Mesenchymal stem cell (in vitro differentiated cells and primary cell): Measurements from ENCODE around the gene OPN5.

Experiments used
- DNase-seq: peaks from one replicate; pipeline ENCODE4 v3.0.0-alpha.2; 2013
- H2AFZ ChIP-seq: one replicate; pipeline ENCODE4 v1.6.1; 2013; ENCODE audit warnings: low read depth, mild to moderate bottlenecking, control low read depth, inconsistent platforms, low read length, moderate library complexity
- H2AK5ac ChIP-seq: 2 replicates; pipeline ENCODE4 v1.6.1; 2013; ENCODE audit warnings: low read length, moderate library complexity, mild to moderate bottlenecking, inconsistent platforms; ENCODE audit not compliant: severe bottlenecking
- H2BK120ac ChIP-seq: one replicate; pipeline ENCODE4 v1.6.1; 2013; ENCODE audit warnings: low read depth, mild to moderate bottlenecking, inconsistent platforms, low read length, moderate library complexity
- H2BK12ac ChIP-seq, 2 experiments: one replicate each; pipeline ENCODE4 v1.6.1; 2013; ENCODE audit warnings: inconsistent platforms in 2 of 2, low read length in 2 of 2, mild to moderate bottlenecking in 2 of 2, moderate library complexity in 2 of 2, control low read depth in 1 of 2
- H2BK15ac ChIP-seq: one replicate; pipeline ENCODE4 v1.6.1; 2013; ENCODE audit warnings: mild to moderate bottlenecking, low read depth, inconsistent platforms; ENCODE audit not compliant: poor library complexity, severe bottlenecking
- H2BK5ac ChIP-seq: 2 replicates; pipeline ENCODE4 v1.6.1; 2013; ENCODE audit warnings: low read depth, mild to moderate bottlenecking, low read length, control low read depth, inconsistent platforms; ENCODE audit not compliant: poor library complexity, severe bottlenecking
- H3K14ac ChIP-seq, 2 experiments: one replicate each; pipeline ENCODE4 v1.6.1; 2013; ENCODE audit warnings: inconsistent platforms in 2 of 2, low read length in 2 of 2, control low read depth in 1 of 2, mild to moderate bottlenecking in 1 of 2, moderate library complexity in 1 of 2
- H3K18ac ChIP-seq, 2 experiments: one replicate each; pipeline ENCODE4 v1.6.1; 2013; ENCODE audit warnings: inconsistent platforms in 2 of 2, low read length in 2 of 2, control low read depth in 1 of 2, low read depth in 1 of 2, mild to moderate bottlenecking in 1 of 2
- H3K23ac ChIP-seq, 2 experiments: one replicate each; pipeline ENCODE4 v1.6.1; 2013; ENCODE audit warnings: inconsistent platforms in 2 of 2, low read length in 2 of 2, mild to moderate bottlenecking in 2 of 2, moderate library complexity in 2 of 2, control low read depth in 1 of 2
- H3K27ac ChIP-seq: 2 replicates; pipeline ENCODE4 v1.5.1; 2013; ENCODE audit warnings: mild to moderate bottlenecking, moderate library complexity, low read length, control low read depth, inconsistent platforms; ENCODE audit not compliant: poor library complexity, severe bottlenecking
- H3K27me3 ChIP-seq, 2 experiments: 2 replicates each; pipeline versions ENCODE4 v1.6.1 to v1.7.0; 2013; ENCODE audit warnings: low read length in 2 of 2, mild to moderate bottlenecking in 2 of 2, moderate library complexity in 2 of 2, control low read depth in 1 of 2, inconsistent platforms in 1 of 2; ENCODE audit not compliant: control insufficient read depth in 1 of 2, insufficient read depth in 1 of 2
- H3K36me3 ChIP-seq, 2 experiments: 2 replicates each; pipeline versions ENCODE4 v1.6.1 to v1.7.0; 2013; ENCODE audit warnings: low read length in 2 of 2, control low read depth in 1 of 2, inconsistent platforms in 1 of 2, low read depth in 1 of 2, mild to moderate bottlenecking in 1 of 2; ENCODE audit not compliant: insufficient read depth in 2 of 2, control insufficient read depth in 1 of 2
- H3K4ac ChIP-seq, 2 experiments: one replicate each; pipeline ENCODE4 v1.6.1; 2013; ENCODE audit warnings: inconsistent platforms in 2 of 2, low read length in 2 of 2, mild to moderate bottlenecking in 2 of 2, moderate library complexity in 2 of 2, control low read depth in 1 of 2, low read depth in 1 of 2
- H3K4me1 ChIP-seq: 2 replicates; pipeline ENCODE4 v1.6.1; 2013; ENCODE audit warnings: low read depth, low read length, control low read depth; ENCODE audit not compliant: control insufficient read depth, insufficient read depth
- H3K4me2 ChIP-seq: 2 replicates; pipeline ENCODE4 v1.6.1; 2013; ENCODE audit warnings: low read length, mild to moderate bottlenecking, inconsistent platforms; ENCODE audit not compliant: poor library complexity, severe bottlenecking
- H3K4me3 ChIP-seq, 2 experiments: 2 replicates each; pipeline versions ENCODE4 v1.5.1 to v1.7.0; 2013; ENCODE audit warnings: low read length in 2 of 2, mild to moderate bottlenecking in 2 of 2, control low read depth in 1 of 2, low read depth in 1 of 2; ENCODE audit not compliant: insufficient read depth in 1 of 2
- H3K79me1 ChIP-seq: replicated peaks from 2 replicates; pipeline ENCODE4 v1.6.1; 2013; ENCODE audit warnings: mild to moderate bottlenecking, control low read depth, low read length, inconsistent platforms; ENCODE audit not compliant: poor library complexity, severe bottlenecking
- H3K9ac ChIP-seq: 2 replicates; pipeline ENCODE4 v1.7.0; 2013; ENCODE audit warnings: mild to moderate bottlenecking, low read length, moderate library complexity
- H3K9me3 ChIP-seq: 2 replicates; pipeline ENCODE4 v1.7.0; 2013; ENCODE audit warnings: mild to moderate bottlenecking, low read length; ENCODE audit not compliant: control insufficient read depth
- H4K8ac ChIP-seq: one replicate; pipeline ENCODE4 v1.6.1; 2013; ENCODE audit warnings: inconsistent platforms, mild to moderate bottlenecking, low read length, moderate library complexity
- H4K91ac ChIP-seq: one replicate; pipeline ENCODE4 v1.6.1; 2013; ENCODE audit warnings: mild to moderate bottlenecking, low read length, inconsistent platforms
- WGBS: methylation state at CpG from one replicate; pipeline ENCODE4 v1.1.7; 2013; ENCODE audit warnings: mixed read lengths; 5-methylcytosine and 5-hydroxymethylcytosine counted together

OPN5 gene

DNA sequence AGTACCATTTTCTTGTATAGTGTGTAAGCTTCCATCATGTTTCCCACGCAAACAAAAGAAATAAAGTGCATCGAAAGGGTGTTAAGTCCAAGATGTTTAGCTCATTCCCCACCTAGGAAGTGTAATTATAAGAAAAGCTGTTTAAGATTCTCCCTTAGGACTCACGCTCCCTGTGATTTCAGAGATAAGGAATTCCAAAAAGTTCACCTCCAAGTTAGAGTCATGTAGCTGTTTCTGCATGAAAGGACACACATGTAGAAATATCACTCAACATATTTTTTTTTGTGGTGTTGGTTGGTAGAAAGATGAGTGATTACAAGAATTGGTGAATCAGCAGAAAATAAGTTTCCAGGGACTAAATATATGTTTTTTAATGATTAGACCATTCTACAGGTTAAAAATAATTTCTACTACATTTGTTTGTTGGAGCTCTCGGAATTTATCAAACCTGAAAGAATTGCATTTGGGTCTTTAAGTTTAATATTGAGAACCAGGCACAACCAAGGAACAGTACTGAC, 10.4 kb downstream of the OPN5 start:
- no peak overlapping the region for H2BK5ac ChIP-seq
- H3K4ac ChIP-seq = no peak overlapping the region
- H4K8ac ChIP-seq = no peak overlapping the region
- H2AK5ac ChIP-seq = no peak overlapping the region
- H3K27ac ChIP-seq = no peak overlapping the region
- no peak overlapping the region for H2BK15ac ChIP-seq
- no peak overlapping the region for H2BK120ac ChIP-seq
- H4K91ac ChIP-seq = no peak overlapping the region
- 89% methylated on average over 4 of the region's 4 CpGs for WGBS
- no peaks in the 10 kb centered on the region for H3K9me3 ChIP-seq
- no peak overlapping the region for H2BK12ac ChIP-seq
- H3K79me1 ChIP-seq = no peaks in the 10 kb centered on the region
- H3K23ac ChIP-seq = no peak overlapping the region
- H3K4me3 ChIP-seq = no peak overlapping the region
- peaks cover 3% of the 10 kb centered on the region for H3K4me1 ChIP-seq
- peaks cover 0 to 9% of the 10 kb centered on the region in 2 experiments for H3K27me3 ChIP-seq
- H2AFZ ChIP-seq = no peak overlapping the region
- no peak overlapping the region for H3K18ac ChIP-seq
- no peak overlapping the region for H3K14ac ChIP-seq
- H3K36me3 ChIP-seq = no peaks in the 10 kb centered on the region
- no peak overlapping the region for H3K4me2 ChIP-seq
- no peak for DNase-seq
- no peak overlapping the region for H3K9ac ChIP-seq

DNA sequence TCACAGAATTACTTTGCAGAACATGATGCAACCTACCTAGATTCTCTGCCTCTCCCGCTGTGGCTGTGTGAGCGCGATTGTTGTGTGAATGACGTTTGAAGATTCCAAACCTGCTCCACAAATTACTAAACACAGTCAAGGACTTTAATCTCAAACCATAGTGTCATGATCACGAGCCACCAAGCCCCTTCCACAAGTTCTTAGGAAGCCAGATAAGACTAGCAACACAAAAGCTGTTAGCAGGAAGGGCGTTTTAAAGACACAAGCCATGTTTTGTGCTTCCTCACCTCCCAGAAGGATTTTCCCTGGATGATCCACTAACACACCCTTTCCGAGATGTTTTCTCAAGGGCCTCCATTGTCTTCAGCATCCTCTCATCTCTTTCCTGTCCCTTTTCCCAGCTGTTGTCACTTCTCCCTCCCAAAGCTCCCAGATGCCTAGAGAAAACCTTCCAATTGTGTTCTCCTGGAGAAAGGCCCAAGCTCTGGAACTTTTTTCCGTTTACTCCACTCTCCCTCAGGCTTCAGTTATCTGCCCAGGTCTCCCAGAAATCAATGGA, 12.8 kb downstream of the OPN5 start:
- no peak overlapping the region for H4K8ac ChIP-seq
- H3K9ac ChIP-seq = no peak overlapping the region
- H3K79me1 ChIP-seq = no peaks in the 10 kb centered on the region
- no peak overlapping the region for H2BK12ac ChIP-seq
- H3K4me3 ChIP-seq = no peak overlapping the region
- H4K91ac ChIP-seq = no peak overlapping the region
- H3K4me2 ChIP-seq = no peak overlapping the region
- H3K14ac ChIP-seq = no peak overlapping the region
- H3K4me1 ChIP-seq = peaks cover 2% of the 10 kb centered on the region
- H2AFZ ChIP-seq = no peak overlapping the region
- H3K36me3 ChIP-seq = no peaks in the 10 kb centered on the region
- no peaks in the 10 kb centered on the region for H3K9me3 ChIP-seq
- 84% methylated on average over 7 of the region's 8 CpGs for WGBS
- no peak overlapping the region for H2BK120ac ChIP-seq
- no peak overlapping the region for H2BK15ac ChIP-seq
- H3K27me3 ChIP-seq = peaks cover 0 to under 1% of the 10 kb centered on the region in 2 experiments
- H3K23ac ChIP-seq = no peak overlapping the region
- H3K27ac ChIP-seq = no peak overlapping the region
- no peak overlapping the region for H2AK5ac ChIP-seq
- H3K18ac ChIP-seq = no peak overlapping the region
- no peak overlapping the region for H3K4ac ChIP-seq
- H2BK5ac ChIP-seq = no peak overlapping the region
- DNase-seq = no peak

DNA sequence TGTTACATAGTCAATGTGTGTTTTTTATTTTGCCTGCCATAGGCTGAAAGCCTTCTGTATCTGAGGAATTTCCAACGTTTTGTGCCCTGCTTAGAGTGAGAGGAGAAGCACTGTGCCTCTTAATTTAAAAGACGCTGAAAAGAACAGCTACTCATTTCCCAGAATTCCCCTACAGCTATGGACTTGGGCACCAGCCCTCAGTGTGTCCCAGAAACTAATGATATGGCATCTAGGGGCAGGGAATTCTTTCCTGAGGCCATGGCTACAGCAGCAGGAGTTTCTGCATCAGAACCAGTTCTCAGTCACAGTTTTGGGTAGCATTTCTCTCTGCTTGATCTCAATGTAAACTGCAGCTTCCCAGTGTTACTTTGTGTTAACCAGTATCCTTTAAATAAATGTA, 20.2 kb downstream of the OPN5 start:
- Histone ChIP-seq H3K4me1 (no peaks in the 10 kb centered on the region), H3K36me3 (no peaks in the 10 kb centered on the region), H4K8ac (no peak overlapping the region), H3K18ac (no peak overlapping the region), H3K4ac (no peak overlapping the region), H3K79me1 (no peaks in the 10 kb centered on the region), H2BK5ac (no peak overlapping the region), H3K14ac (no peak overlapping the region), H2AFZ (no peak overlapping the region), H2AK5ac (no peak overlapping the region), H4K91ac (no peak overlapping the region), H2BK15ac (no peak overlapping the region), H3K4me2 (no peak overlapping the region), H3K23ac (no peak overlapping the region), H2BK12ac (no peak overlapping the region), H2BK120ac (no peak overlapping the region), H3K27me3 (no peaks in the 10 kb centered on the region), H3K4me3 (no peak overlapping the region), H3K9me3 (no peaks in the 10 kb centered on the region), H3K27ac (no peak overlapping the region), H3K9ac (no peak overlapping the region)
- WGBS = 72% methylated on average over 2 of the region's 2 CpGs
- DNase-seq = no peak

DNA sequence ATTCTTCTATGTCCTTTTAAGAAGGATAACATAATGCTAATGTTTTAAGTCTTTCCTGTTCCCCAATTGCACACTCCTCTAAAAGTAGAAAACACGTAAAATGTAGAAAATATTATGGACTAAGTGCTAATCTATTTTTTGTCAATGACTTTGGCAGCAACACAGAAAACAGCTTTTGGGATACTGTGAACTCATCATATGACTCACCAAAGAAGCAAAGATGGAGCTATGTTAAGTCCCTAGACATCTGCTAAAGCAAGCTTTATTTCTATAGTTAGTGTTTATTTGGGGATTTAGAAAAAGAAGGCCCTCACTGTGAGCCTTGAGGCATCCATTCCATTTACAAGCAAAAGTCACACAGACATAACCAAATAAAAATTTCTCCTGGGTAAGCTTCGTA, 23.0 kb downstream of the OPN5 start:
- Histone ChIP-seq H2BK120ac (no peak overlapping the region), H4K8ac (no peak overlapping the region), H2BK5ac (no peak overlapping the region), H3K14ac (no peak overlapping the region), H2BK12ac (no peak overlapping the region), H3K9ac (no peak overlapping the region), H2AK5ac (no peak overlapping the region), H3K23ac (no peak overlapping the region), H3K79me1 (no peaks in the 10 kb centered on the region), H3K4me2 (no peak overlapping the region), H3K36me3 (no peaks in the 10 kb centered on the region), H2AFZ (no peak overlapping the region), H3K9me3 (no peaks in the 10 kb centered on the region), H3K4ac (no peak overlapping the region), H3K27me3 (peaks cover 7 to 8% of the 10 kb centered on the region in 2 experiments), H3K27ac (no peak overlapping the region), H2BK15ac (no peak overlapping the region), H4K91ac (no peak overlapping the region), H3K4me3 (no peak overlapping the region), H3K18ac (no peak overlapping the region), H3K4me1 (no peaks in the 10 kb centered on the region)
- WGBS = 89% methylated on average over 1 of the region's 2 CpGs
- peak; percentile 3 for DNase-seq
